Thyroid gland (tissue), 4 donors: Measurements from ENCODE around the gene NIPAL1. TPM values are rescaled to one million over a fixed set of nuclear protein-coding genes. Genes with fewer than 3 reads are reported as not detected.

Experiments
- DNase-seq, 2 donors: peaks; one replicate each; pipeline ENCODE4 v3.0.0-alpha.2; 2019
- H3K27ac ChIP-seq, 3 donors: fragments of 200-600 bp; sonication (generic); 1 replicate in 2 of 3; 2 replicates in 1 of 3; pipeline ENCODE4 v1.5.1; 2016 to 2019; ENCODE audit warnings: mild to moderate bottlenecking in 1 of 3, moderate library complexity in 1 of 3
- H3K27me3 ChIP-seq: fragments of 200-600 bp; sonication (generic); one replicate; pipeline ENCODE4 v1.5.1; 2019
- H3K36me3 ChIP-seq, 2 donors: fragments of 200-600 bp; sonication (generic); one replicate each; pipeline ENCODE4 v1.5.1; 2016 to 2019
- H3K4me1 ChIP-seq, 2 donors: fragments of 200-600 bp; sonication (generic); one replicate each; pipeline ENCODE4 v1.5.1; 2017 to 2019
- H3K4me3 ChIP-seq, 3 donors: fragments of 200-600 bp; sonication (generic); replicated peaks in 1 of 3; 1 replicate in 2 of 3; 2 replicates in 1 of 3; pipeline ENCODE4 v1.5.1; 2016; ENCODE audit warnings: mild to moderate bottlenecking in 1 of 3
- H3K9me3 ChIP-seq: fragments of 200-600 bp; sonication (generic); one replicate; pipeline ENCODE4 v1.5.1; 2017
- CTCF ChIP-seq, 6 experiments: fragments of 200-600 bp in 3 of 6; fragments of 450-650 bp in 3 of 6; sonication (generic) in 3 of 6; IDR thresholded peaks; one replicate each; pipeline ENCODE4 v1.5.1; 2016 to 2019; ENCODE audit warnings: antibody characterized with exemption in 6 of 6, mild to moderate bottlenecking in 2 of 6, inconsistent platforms in 1 of 6, moderate library complexity in 1 of 6
- POLR2A ChIP-seq, 2 donors: fragments of 450-650 bp; IDR thresholded peaks; one replicate each; pipeline ENCODE4 v1.6.1; 2017; ENCODE audit warnings: antibody characterized with exemption in 2 of 2, mild to moderate bottlenecking in 2 of 2, moderate library complexity in 1 of 2
- WGBS, 2 donors: methylation state at CpG; one replicate each; pipeline ENCODE4 v1.1.5; 2017; 5-methylcytosine and 5-hydroxymethylcytosine counted together
- intact Hi-C: fragments of 100-400 bp; cut with DNase I; formaldehyde crosslinking; loops from one replicate; pipeline ENCODE4 v1.15.1; 2023
- total RNA-seq, 4 donors: library from RNA; depleted of rRNA; stranded (reverse); fragments of >200 nt; gene quantifications; one replicate each; pipeline ENCODE4 v1.2.3, GENCODE V29; 2016

NIPAL1 gene
- total RNA-seq, 4 donors from 2014 or later: 3.5 to 10.1 (median 3.7) TPM

- H3K27ac ChIP-seq: no peak overlapping the region
- WGBS, 2 donors: 63 to 70% methylated on average over 3 of the region's 3 CpGs
- intact Hi-C loops: no loop called here
- no peak for TF ChIP-seq POLR2A (IDR thresholded peaks at IDR 0.05)
- TF ChIP-seq CTCF (IDR thresholded peaks at IDR 0.05): no peak
- no peak overlapping the region for H3K4me3 ChIP-seq
- H3K9me3 ChIP-seq: no peaks in the 10 kb centered on the region
- DNase-seq: no peak
- H3K36me3 ChIP-seq: no peaks in the 10 kb centered on the region
- no peaks in the 10 kb centered on the region for H3K27me3 ChIP-seq
- H3K4me1 ChIP-seq: peaks cover 0 to 10% of the 10 kb centered on the region in 2 donors
Measured at GRCh38 chr4:48042979-48043461, 26.4 kb downstream of the NIPAL1 start.

GRCh38 chr4:48043504-48043903, 26.9 kb downstream of the NIPAL1 start:
- no peak for DNase-seq
- Histone ChIP-seq H3K9me3 (no peaks in the 10 kb centered on the region), H3K36me3 (no peaks in the 10 kb centered on the region), H3K27me3 (no peaks in the 10 kb centered on the region), H3K27ac (no peak overlapping the region), H3K4me1 (peaks cover 0 to 11% of the 10 kb centered on the region in 2 donors), H3K4me3 (no peak overlapping the region)
- intact Hi-C loops: no loop called here
- WGBS, 2 donors: 68 to 86% methylated on average over 2 of the region's 2 CpGs
- no peak for TF ChIP-seq CTCF (IDR thresholded peaks at IDR 0.05)
- no peak for TF ChIP-seq POLR2A (IDR thresholded peaks at IDR 0.05)

- TF ChIP-seq POLR2A (IDR thresholded peaks at IDR 0.05): no peak
- no peak for TF ChIP-seq CTCF (IDR thresholded peaks at IDR 0.05)
- Histone ChIP-seq H3K27me3 (no peaks in the 10 kb centered on the region), H3K27ac (no peak overlapping the region), H3K4me3 (no peak overlapping the region), H3K36me3 (no peaks in the 10 kb centered on the region), H3K4me1 (peaks cover 0 to 11% of the 10 kb centered on the region in 2 donors), H3K9me3 (no peaks in the 10 kb centered on the region)
- no peak for DNase-seq
- WGBS, 2 donors: 89 to 93% methylated on average over 2 of the region's 2 CpGs
- intact Hi-C loops: no loop called here
Measured at GRCh38 chr4:48044298-48044697, 27.7 kb downstream of the NIPAL1 start.

- intact Hi-C loops: no loop called here
- no peak for TF ChIP-seq CTCF (IDR thresholded peaks at IDR 0.05)
- no peak for TF ChIP-seq POLR2A (IDR thresholded peaks at IDR 0.05)
- DNase-seq: no peak
- Histone ChIP-seq H3K4me3 (no peak overlapping the region), H3K4me1 (peaks cover 0 to 11% of the 10 kb centered on the region in 2 donors), H3K27me3 (no peaks in the 10 kb centered on the region), H3K36me3 (no peaks in the 10 kb centered on the region), H3K9me3 (no peaks in the 10 kb centered on the region), H3K27ac (no peak overlapping the region)
- WGBS, 2 donors: 76 to 81% methylated on average over 3 of the region's 3 CpGs
Measured at GRCh38 chr4:48046059-48046458, 29.5 kb downstream of the NIPAL1 start.

GRCh38 chr4:48047421-48047844, 30.9 kb downstream of the NIPAL1 start:
- peak in 1 of 2 donors; percentile 18 for DNase-seq
- WGBS, 2 donors: 26 to 28% methylated on average over 3 of the region's 3 CpGs
- intact Hi-C loops: no loop called here

More at GRCh38 chr4:48047421-48047844, 30.9 kb downstream of the NIPAL1 start:
- no peaks in the 10 kb centered on the region for H3K9me3 ChIP-seq
- H3K27me3 ChIP-seq: no peaks in the 10 kb centered on the region
- peaks cover 0 to 11% of the 10 kb centered on the region in 2 donors for H3K4me1 ChIP-seq
- no peaks in the 10 kb centered on the region for H3K36me3 ChIP-seq
- H3K27ac ChIP-seq: no peak overlapping the region
- TF ChIP-seq CTCF (IDR thresholded peaks at IDR 0.05) (no peak), POLR2A (IDR thresholded peaks at IDR 0.05) (no peak)
- no peak overlapping the region for H3K4me3 ChIP-seq
